Measurements from ENCODE around the gene ZNF554.

Gene ZNF554

DNA sequence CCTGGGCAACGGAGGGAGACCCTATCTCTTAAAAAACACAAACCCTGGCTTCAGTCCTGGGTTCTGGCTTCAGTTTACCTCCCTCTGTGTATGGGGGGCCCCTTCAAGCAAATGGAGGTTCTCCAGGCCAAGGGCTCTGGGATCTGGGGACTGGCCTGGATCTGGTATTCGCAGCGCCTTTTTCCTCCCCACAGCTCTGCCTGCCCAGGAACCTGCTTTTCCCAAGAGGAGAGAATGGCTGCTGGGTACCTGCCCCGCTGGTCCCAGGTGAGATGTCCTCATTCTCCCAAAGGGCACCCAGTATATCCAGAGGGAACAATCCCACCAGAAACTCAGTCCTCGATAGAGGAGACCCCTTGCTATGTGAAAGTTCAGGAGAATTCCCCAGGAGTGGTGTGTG is 3.2 kb downstream of the ZNF554 start:
- Histone ChIP-seq H3K27ac (replicated peaks) (no peak overlapping the region), H3K4me3 (replicated peaks; ENCODE audit: insufficient read depth, low read length) (no peak overlapping the region), H3K27me3 (ENCODE audit: insufficient read depth, poor library complexity, severe bottlenecking) (no peaks in the 10 kb centered on the region)
- no peak for DNase-seq (ENCODE audit: low read depth in 1 of 2, low spot score in 1 of 2)
- TF ChIP-seq CTCF (IDR thresholded peaks at IDR 0.05; ENCODE audit: insufficient read depth, low read length) (no peak), REST (IDR thresholded peaks at IDR 0.05; ENCODE audit: insufficient replicate concordance, low read depth) (no peak), SPI1 (IDR thresholded peaks at IDR 0.05; ENCODE audit: borderline replicate concordance, low read depth) (no peak), POLR2AphosphoS5 (IDR thresholded peaks at IDR 0.05; ENCODE audit: low read depth) (no peak)

DNA sequence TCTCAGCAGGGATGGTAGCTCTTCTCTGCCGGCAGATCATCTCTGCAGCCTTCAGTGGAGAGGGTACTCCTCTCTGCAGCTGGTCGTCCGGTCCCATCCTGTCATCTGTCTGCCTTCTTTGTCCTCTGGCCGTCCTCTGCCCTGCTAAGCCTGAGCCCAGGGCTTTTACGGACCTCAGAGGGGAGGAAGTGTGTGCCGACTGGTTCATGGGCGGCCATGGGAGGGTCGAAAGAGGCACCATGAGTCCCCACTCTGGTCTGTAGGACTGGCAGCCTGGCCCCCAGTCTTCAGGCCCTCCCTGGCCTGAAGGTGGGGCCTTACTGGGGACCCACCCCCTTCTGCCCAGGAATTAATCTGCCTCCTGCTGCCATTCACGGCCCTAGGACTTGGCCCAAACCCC is 4.0 kb downstream of the ZNF554 start:
- Histone ChIP-seq H3K27me3 (ENCODE audit: insufficient read depth, poor library complexity, severe bottlenecking) (no peaks in the 10 kb centered on the region), H3K27ac (replicated peaks) (no peak overlapping the region), H3K4me3 (replicated peaks; ENCODE audit: insufficient read depth, low read length) (no peak overlapping the region)
- DNase-seq (ENCODE audit: low read depth in 1 of 2, low spot score in 1 of 2), result no peak
- TF ChIP-seq GABPA (IDR thresholded peaks at IDR 0.05; ENCODE audit: low read depth), result no peak
- TF ChIP-seq POLR2AphosphoS5 (IDR thresholded peaks at IDR 0.05; ENCODE audit: low read depth), result no peak

DNA sequence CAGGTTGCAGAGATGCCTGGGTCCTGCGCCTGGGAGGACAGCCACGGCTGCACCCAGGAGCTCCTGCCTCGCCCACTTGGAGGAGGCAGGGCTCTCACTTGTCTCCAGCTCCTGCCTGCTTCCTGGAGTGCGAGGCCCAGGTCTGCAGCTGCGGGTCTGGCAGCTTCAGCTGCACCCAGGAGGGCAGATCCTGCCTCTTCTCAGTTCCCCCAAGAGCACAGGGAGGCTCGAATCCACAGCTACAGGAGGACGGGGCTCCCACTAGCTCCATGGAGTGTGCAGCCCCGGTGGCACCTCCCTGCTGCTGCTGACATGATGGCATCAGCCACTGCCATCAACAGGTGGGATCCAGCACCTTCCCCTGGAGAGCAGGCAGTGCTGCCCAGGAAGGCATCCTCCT is 4.5 kb downstream of the ZNF554 start:
- no peak for DNase-seq (ENCODE audit: low read depth in 1 of 2, low spot score in 1 of 2)
- H3K27me3 ChIP-seq (ENCODE audit: insufficient read depth, poor library complexity, severe bottlenecking), result no peaks in the 10 kb centered on the region
- no peak overlapping the region for H3K27ac ChIP-seq (replicated peaks)
- no peak for TF ChIP-seq REST (IDR thresholded peaks at IDR 0.05; ENCODE audit: insufficient replicate concordance, low read depth)
- no peak for TF ChIP-seq POLR2AphosphoS5 (IDR thresholded peaks at IDR 0.05; ENCODE audit: low read depth)
- no peak for TF ChIP-seq SPI1 (IDR thresholded peaks at IDR 0.05; ENCODE audit: borderline replicate concordance, low read depth)
- no peak for TF ChIP-seq GABPA (IDR thresholded peaks at IDR 0.05; ENCODE audit: low read depth)
- no peak for TF ChIP-seq CTCF (IDR thresholded peaks at IDR 0.05; ENCODE audit: insufficient read depth, low read length)
- no peak overlapping the region for H3K4me3 ChIP-seq (replicated peaks; ENCODE audit: insufficient read depth, low read length)

DNA sequence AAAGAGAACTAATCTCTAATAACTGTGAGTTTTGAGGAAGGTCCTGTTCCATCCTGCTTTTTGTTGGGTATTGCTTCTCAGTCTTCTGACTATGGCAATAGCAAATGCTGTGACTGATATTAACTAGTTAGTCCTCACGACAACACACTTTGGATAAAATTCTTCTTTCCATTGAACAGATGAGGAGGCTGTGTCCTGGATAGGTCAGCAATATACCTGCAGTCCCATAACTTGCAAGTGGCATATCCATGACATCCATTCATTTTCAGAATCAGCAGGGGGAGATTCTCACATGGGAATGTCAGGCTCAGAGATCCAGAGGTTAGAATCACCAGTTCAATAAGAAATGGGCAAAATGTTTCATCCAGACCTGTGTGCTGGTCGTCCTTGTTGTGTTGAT is 7.4 kb downstream of the ZNF554 start:
- no peaks in the 10 kb centered on the region for H3K27me3 ChIP-seq (ENCODE audit: insufficient read depth, poor library complexity, severe bottlenecking)
- no peak for DNase-seq (ENCODE audit: low read depth in 1 of 2, low spot score in 1 of 2)
- TF ChIP-seq POLR2AphosphoS5 (IDR thresholded peaks at IDR 0.05; ENCODE audit: low read depth) (no peak), CTCF (IDR thresholded peaks at IDR 0.05; ENCODE audit: insufficient read depth, low read length) (no peak), SPI1 (IDR thresholded peaks at IDR 0.05; ENCODE audit: borderline replicate concordance, low read depth) (no peak), GABPA (IDR thresholded peaks at IDR 0.05; ENCODE audit: low read depth) (no peak), REST (IDR thresholded peaks at IDR 0.05; ENCODE audit: insufficient replicate concordance, low read depth) (no peak)
- no peak overlapping the region for H3K4me3 ChIP-seq (replicated peaks; ENCODE audit: insufficient read depth, low read length)
- no peak overlapping the region for H3K27ac ChIP-seq (replicated peaks)
